Measurements from ENCODE around the gene FNIP2. TPM values are rescaled to one million over a fixed set of nuclear protein-coding genes. Genes with fewer than 3 reads are reported as not detected.

Gene FNIP2
- polyA plus RNA-seq, 1 donor from 2014 or later: 51.7 TPM

DNA sequence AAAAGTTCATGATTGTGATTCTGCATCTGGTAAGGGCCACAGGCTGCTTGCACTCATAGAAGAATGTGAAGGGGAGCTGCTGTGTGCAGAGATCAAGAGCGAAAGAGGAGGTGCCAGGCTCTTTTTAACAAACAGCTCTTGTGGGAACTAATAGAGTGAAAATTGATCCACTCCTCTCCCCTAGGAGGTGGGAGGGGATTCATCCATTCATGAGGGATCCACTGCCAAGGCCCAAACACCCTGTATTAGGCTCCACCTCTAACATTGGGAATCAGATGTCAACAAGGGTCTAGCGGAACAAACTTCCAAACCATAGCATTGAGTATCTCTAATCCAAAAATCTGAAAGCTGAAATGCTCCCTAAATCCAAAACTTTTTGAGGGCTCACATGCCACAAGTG is 29.2 kb upstream of the FNIP2 start:
- no peaks in the 10 kb centered on the region for H4K20me1 ChIP-seq (ENCODE audit: insufficient read depth)
- H3K27me3 ChIP-seq (ENCODE audit: insufficient read depth, low read depth, low read length): no peaks in the 10 kb centered on the region
- no peaks in the 10 kb centered on the region for H3F3A ChIP-seq (ENCODE audit: insufficient read depth, low read length, poor library complexity, severe bottlenecking)
- H3K9me3 ChIP-seq (ENCODE audit: low read length): no peaks in the 10 kb centered on the region
- no peaks in the 10 kb centered on the region for H3K9me2 ChIP-seq (ENCODE audit: insufficient read depth, low read length)
- H3K27ac ChIP-seq (ENCODE audit: low read length): no peak overlapping the region
- H3K36me3 ChIP-seq (ENCODE audit: insufficient read depth, low read length): no peaks in the 10 kb centered on the region
- no peak overlapping the region for H3K4me2 ChIP-seq (ENCODE audit: low read length)
- H3K9ac ChIP-seq (ENCODE audit: low read length): no peak overlapping the region
- H3K79me2 ChIP-seq (replicated peaks; ENCODE audit: insufficient read depth, low read length): no peaks in the 10 kb centered on the region
- no peak overlapping the region for H2AFZ ChIP-seq (ENCODE audit: low read depth, low read length)
- H3K4me3 ChIP-seq (ENCODE audit: low read length): no peak overlapping the region
- no peak for TF ChIP-seq RAD21 (conservative IDR thresholded peaks at IDR 0.05)
- TF ChIP-seq REST (IDR thresholded peaks at IDR 0.05; ENCODE audit: borderline replicate concordance): no peak
- no peak for TF ChIP-seq SMC3 (conservative IDR thresholded peaks at IDR 0.05; ENCODE audit: poor library complexity)
- TF ChIP-seq, protein P1, sequence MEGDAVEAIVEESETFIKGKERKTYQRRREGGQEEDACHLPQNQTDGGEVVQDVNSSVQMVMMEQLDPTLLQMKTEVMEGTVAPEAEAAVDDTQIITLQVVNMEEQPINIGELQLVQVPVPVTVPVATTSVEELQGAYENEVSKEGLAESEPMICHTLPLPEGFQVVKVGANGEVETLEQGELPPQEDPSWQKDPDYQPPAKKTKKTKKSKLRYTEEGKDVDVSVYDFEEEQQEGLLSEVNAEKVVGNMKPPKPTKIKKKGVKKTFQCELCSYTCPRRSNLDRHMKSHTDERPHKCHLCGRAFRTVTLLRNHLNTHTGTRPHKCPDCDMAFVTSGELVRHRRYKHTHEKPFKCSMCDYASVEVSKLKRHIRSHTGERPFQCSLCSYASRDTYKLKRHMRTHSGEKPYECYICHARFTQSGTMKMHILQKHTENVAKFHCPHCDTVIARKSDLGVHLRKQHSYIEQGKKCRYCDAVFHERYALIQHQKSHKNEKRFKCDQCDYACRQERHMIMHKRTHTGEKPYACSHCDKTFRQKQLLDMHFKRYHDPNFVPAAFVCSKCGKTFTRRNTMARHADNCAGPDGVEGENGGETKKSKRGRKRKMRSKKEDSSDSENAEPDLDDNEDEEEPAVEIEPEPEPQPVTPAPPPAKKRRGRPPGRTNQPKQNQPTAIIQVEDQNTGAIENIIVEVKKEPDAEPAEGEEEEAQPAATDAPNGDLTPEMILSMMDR (IDR thresholded peaks at IDR 0.05; ENCODE audit: poor library complexity, severe bottlenecking): no peak
- no peak for TF ChIP-seq MXI1 (conservative IDR thresholded peaks at IDR 0.05; ENCODE audit: poor library complexity, severe bottlenecking)
- TF ChIP-seq TAF1 (IDR thresholded peaks at IDR 0.05; ENCODE audit: low read depth): no peak
- no peak for TF ChIP-seq EP300 (conservative IDR thresholded peaks at IDR 0.05; ENCODE audit: poor library complexity, severe bottlenecking)
- TF ChIP-seq EZH2 (IDR thresholded peaks at IDR 0.05; ENCODE audit: borderline replicate concordance, insufficient read depth, low read length, poor library complexity, severe bottlenecking): no peak
- TF ChIP-seq POLR2AphosphoS5 (IDR thresholded peaks at IDR 0.05): no peak

DNA sequence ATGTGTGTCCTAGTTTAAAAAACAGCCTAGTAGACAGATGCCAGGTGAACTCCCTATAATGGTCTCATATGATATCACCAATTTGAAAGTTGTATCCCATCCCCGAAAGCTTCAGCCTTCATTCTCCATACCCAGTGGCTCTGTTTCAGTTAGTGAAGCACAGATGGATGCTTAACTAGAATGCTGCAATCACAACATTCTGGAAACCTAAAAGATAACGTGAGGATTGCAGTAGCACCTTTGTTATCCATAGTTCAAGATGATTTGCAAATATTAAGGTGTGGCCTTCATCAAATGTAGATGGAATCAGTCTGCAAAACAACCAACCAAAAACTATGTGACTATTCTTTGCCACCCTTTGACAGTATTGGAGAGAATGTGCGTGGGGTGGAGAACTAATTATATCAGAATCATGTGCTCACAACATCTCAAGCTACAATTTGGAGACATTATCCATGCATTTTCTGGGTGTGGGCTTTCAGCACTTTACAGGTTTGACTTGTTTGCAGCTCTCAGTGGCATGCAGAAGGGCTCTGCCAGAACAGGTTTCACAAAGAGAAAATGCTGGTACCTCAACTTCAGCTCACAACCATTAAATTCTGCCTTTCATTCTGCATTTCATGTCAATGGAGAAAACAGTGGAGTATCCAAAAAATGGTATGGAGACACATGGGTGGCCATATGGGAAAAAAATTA is 27.4 kb upstream of the FNIP2 start:
- no peaks in the 10 kb centered on the region for H3K9me2 ChIP-seq (ENCODE audit: insufficient read depth, low read length)

More for the DNA sequence above, 27.4 kb upstream of the FNIP2 start:
- H3K27ac ChIP-seq (ENCODE audit: low read length): no peak overlapping the region
- no peaks in the 10 kb centered on the region for H3K79me2 ChIP-seq (replicated peaks; ENCODE audit: insufficient read depth, low read length)
- no peaks in the 10 kb centered on the region for H3K36me3 ChIP-seq (ENCODE audit: insufficient read depth, low read length)
- H3K4me3 ChIP-seq (ENCODE audit: low read length): no peak overlapping the region
- no peaks in the 10 kb centered on the region for H3K27me3 ChIP-seq (ENCODE audit: insufficient read depth, low read depth, low read length)
- TF ChIP-seq REST (IDR thresholded peaks at IDR 0.05; ENCODE audit: borderline replicate concordance) (no peak), TAF1 (IDR thresholded peaks at IDR 0.05; ENCODE audit: low read depth) (no peak), EZH2 (IDR thresholded peaks at IDR 0.05; ENCODE audit: borderline replicate concordance, insufficient read depth, low read length, poor library complexity, severe bottlenecking) (no peak), POLR2AphosphoS5 (IDR thresholded peaks at IDR 0.05) (no peak), RAD21 (conservative IDR thresholded peaks at IDR 0.05) (no peak), SMC3 (conservative IDR thresholded peaks at IDR 0.05; ENCODE audit: poor library complexity) (no peak), MXI1 (conservative IDR thresholded peaks at IDR 0.05; ENCODE audit: poor library complexity, severe bottlenecking) (no peak), EP300 (conservative IDR thresholded peaks at IDR 0.05; ENCODE audit: poor library complexity, severe bottlenecking) (no peak)
- TF ChIP-seq, protein P1 (IDR thresholded peaks at IDR 0.05; ENCODE audit: poor library complexity, severe bottlenecking): no peak
- H2AFZ ChIP-seq (ENCODE audit: low read depth, low read length): no peak overlapping the region
- H3K4me2 ChIP-seq (ENCODE audit: low read length): no peak overlapping the region
- no peak overlapping the region for H3K9ac ChIP-seq (ENCODE audit: low read length)
- no peaks in the 10 kb centered on the region for H4K20me1 ChIP-seq (ENCODE audit: insufficient read depth)
- H3K9me3 ChIP-seq (ENCODE audit: low read length): no peaks in the 10 kb centered on the region
- H3F3A ChIP-seq (ENCODE audit: insufficient read depth, low read length, poor library complexity, severe bottlenecking): no peaks in the 10 kb centered on the region

All from neural cell (in vitro differentiated cells).